ENCODE data around the gene NEDD4L. TPM values are rescaled to one million over a fixed set of nuclear protein-coding genes. Genes with fewer than 3 reads are reported as not detected.

NEDD4L gene
- total RNA-seq, 1 experiment from 2014 or later, result 83.9 TPM

- DNase-seq (ENCODE audit: low read depth), result peak; percentile 32
Observed at GRCh38 chr18:58310517-58310916, 266.5 kb downstream of the NEDD4L start.

GRCh38 chr18:58311390-58311789, 267.4 kb downstream of the NEDD4L start:
- no peak for DNase-seq (ENCODE audit: low read depth)

- peak; percentile 42 for DNase-seq (ENCODE audit: low read depth)
Observed at GRCh38 chr18:58313491-58314032, 269.5 kb downstream of the NEDD4L start.

GRCh38 chr18:58314284-58314683, 270.3 kb downstream of the NEDD4L start:
- peak; percentile 96 for DNase-seq (ENCODE audit: low read depth)

GRCh38 chr18:58315041-58315440, 271.0 kb downstream of the NEDD4L start:
- DNase-seq (ENCODE audit: low read depth), result peak; percentile 71

GRCh38 chr18:58315739-58316215, 271.8 kb downstream of the NEDD4L start:
- DNase-seq (ENCODE audit: low read depth), result peak; percentile 98

- no peak for DNase-seq (ENCODE audit: low read depth)
Observed at GRCh38 chr18:58316396-58317342, 272.6 kb downstream of the NEDD4L start.

- DNase-seq (ENCODE audit: low read depth), result no peak
Observed at GRCh38 chr18:58319719-58320118, 275.7 kb downstream of the NEDD4L start.

- no peak for DNase-seq (ENCODE audit: low read depth)
Observed at GRCh38 chr18:58320907-58321561, 277.0 kb downstream of the NEDD4L start.

- peak; percentile 89 for DNase-seq (ENCODE audit: low read depth)
Observed at GRCh38 chr18:58321986-58322385, 278.0 kb downstream of the NEDD4L start.

GRCh38 chr18:58322464-58322863, 278.4 kb downstream of the NEDD4L start:
- no peak for DNase-seq (ENCODE audit: low read depth)

- DNase-seq (ENCODE audit: low read depth), result no peak
Observed at GRCh38 chr18:58323866-58324762, 280.1 kb downstream of the NEDD4L start.

GRCh38 chr18:58324824-58325480, 280.9 kb downstream of the NEDD4L start:
- DNase-seq (ENCODE audit: low read depth), result no peak

GRCh38 chr18:58325494-58325893, 281.5 kb downstream of the NEDD4L start:
- no peak for DNase-seq (ENCODE audit: low read depth)

GRCh38 chr18:58334061-58334460, 290.0 kb downstream of the NEDD4L start:
- no peak for DNase-seq (ENCODE audit: low read depth)

GRCh38 chr18:58335223-58335622, 291.2 kb downstream of the NEDD4L start:
- DNase-seq (ENCODE audit: low read depth), result no peak

GRCh38 chr18:58335821-58336220, 291.8 kb downstream of the NEDD4L start:
- no peak for DNase-seq (ENCODE audit: low read depth)

- DNase-seq (ENCODE audit: low read depth), result peak; percentile 59
Observed at GRCh38 chr18:58336605-58337004, 292.6 kb downstream of the NEDD4L start.

GRCh38 chr18:58337285-58337684, 293.3 kb downstream of the NEDD4L start:
- DNase-seq (ENCODE audit: low read depth), result no peak

- DNase-seq (ENCODE audit: low read depth), result no peak
Observed at GRCh38 chr18:58337686-58338085, 293.7 kb downstream of the NEDD4L start.

Measured in HT1080 (cell line).